GM18519 (cell line): ENCODE measurements around the gene LDLRAD4.
"Not testable (repeated sequence)": the region's sequence is repeated elsewhere in the genome, so short reads cannot be mapped to it uniquely, and the experiment has no call there.

Experiments used
- ATAC-seq: cut with Tn5 transposase; IDR thresholded peaks from one replicate; pipeline ENCODE4 v1.9.1; 2021; ENCODE audit warnings: mild to moderate bottlenecking, moderate library complexity; ENCODE audit not compliant: unreplicated experiment, low FRiP score

LDLRAD4 gene

DNA sequence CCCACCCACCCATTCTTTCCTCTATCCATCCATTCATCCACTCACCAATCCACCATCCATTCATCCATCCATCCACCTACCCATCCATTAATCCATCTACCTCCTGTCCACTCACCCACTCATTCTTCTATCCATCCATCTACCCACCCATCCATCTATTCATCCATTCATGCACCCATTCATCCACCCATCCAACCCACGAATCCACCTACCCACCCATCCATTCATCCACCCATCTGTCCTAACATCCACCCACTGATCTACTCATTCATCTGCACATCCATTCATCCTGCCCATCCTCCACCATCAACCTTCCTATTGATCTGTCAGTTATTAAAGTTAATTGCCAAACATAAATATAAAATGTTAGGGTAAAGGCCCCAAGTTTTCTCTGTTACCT, 25.6 kb downstream of the LDLRAD4 start:
- no peak for ATAC-seq

- ATAC-seq = no peak
These were observed 27.0 kb downstream of the LDLRAD4 start for GRCh38 chr18:13245481-13246000.

- no peak for ATAC-seq
These were observed 27.6 kb downstream of the LDLRAD4 start for GRCh38 chr18:13246121-13246520.

- ATAC-seq = no peak
These were observed 28.0 kb downstream of the LDLRAD4 start for GRCh38 chr18:13246591-13246990.

GRCh38 chr18:13247506-13247905, 28.9 kb downstream of the LDLRAD4 start:
- ATAC-seq = no peak

- ATAC-seq = no peak
These were observed 34.3 kb downstream of the LDLRAD4 start for GRCh38 chr18:13252686-13253410.

DNA sequence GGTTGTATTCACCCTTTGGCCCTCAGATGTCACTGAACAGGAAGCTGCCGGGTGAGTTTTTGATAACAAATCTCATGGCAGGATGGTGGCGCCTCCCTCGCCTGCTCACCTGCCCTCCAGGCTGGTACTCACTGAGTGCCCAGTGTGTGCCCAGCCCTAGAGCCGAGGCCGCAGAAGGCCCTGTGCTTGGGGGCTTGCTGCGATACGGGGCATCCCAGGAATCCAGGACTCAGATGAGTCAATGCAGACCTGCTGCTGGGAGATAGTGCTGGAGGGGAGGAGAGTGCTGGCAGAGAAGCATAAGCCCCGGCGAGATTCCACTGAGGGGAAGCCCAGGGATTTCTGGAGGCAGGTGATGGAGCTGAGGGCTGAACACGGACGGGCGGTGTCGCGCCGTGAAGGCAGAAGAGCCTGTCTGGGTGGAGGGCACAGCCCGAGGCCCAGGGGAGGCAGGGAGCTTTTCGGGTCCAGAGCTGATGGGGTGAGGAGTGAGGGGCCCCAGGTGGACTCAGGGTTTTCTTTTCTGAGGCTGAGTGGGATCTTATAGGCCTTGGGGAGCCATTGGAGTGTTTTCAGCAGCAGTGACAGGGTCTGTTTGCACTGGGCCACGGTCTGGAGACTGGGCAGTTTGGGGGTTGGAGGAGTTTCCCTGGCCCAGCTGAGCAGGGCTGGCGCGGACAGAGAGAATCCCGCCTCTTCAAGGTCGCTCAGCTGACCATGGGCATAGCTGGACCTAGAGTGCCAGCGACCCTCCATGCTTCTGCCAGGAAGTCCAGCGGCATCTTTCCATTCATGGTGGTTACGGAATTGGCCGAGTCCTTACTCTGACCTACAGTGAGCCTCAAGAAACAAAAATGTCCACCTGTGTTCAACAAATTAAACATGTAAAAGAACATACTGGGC, 35.5 kb downstream of the LDLRAD4 start:
- ATAC-seq = no peak

DNA sequence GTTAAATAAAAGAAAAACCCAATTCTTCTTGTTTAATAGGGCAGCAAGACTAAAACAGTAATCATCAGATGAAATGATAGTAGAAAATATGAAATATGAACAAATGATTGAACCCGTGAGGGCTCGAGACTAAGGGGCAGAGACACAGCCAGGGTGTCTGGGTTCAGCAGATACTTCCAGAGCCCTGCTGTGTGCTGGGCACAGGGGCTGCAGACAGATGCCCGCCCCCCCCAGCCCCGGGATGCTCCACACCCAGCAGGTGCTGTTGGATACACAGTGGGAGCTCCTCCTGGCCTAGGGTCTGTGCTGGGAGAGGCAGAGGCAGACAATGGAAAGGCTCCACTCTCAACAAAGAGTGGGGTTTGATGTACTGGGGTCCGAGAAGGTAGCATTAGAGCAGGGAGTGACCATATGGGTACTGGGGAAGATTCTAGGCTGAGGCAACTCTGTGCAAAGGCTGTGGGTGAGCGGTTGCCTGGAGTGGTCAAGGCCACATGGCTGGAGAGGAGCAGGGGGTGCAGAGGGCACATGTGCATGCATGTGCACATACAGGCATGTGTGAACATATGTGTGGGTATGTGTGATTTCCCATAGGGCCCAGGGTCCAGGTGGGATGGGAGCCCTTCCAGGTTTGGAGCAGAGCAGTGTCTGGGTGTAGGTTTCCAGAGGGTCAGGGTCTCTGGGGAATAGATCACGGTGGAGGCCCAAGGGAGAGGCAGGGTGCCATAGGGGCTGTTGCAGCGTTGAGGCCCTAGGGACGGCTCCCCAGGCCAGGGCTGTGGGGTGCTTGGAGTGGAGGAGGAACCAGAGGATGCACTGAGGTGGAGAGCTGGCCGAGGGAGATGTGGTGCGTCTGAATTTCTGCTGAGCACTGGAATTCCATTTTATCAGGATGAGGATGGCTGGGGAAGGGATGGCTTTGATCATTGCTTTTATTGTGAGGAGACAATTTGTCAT, 36.7 kb downstream of the LDLRAD4 start:
- ATAC-seq = no peak

DNA sequence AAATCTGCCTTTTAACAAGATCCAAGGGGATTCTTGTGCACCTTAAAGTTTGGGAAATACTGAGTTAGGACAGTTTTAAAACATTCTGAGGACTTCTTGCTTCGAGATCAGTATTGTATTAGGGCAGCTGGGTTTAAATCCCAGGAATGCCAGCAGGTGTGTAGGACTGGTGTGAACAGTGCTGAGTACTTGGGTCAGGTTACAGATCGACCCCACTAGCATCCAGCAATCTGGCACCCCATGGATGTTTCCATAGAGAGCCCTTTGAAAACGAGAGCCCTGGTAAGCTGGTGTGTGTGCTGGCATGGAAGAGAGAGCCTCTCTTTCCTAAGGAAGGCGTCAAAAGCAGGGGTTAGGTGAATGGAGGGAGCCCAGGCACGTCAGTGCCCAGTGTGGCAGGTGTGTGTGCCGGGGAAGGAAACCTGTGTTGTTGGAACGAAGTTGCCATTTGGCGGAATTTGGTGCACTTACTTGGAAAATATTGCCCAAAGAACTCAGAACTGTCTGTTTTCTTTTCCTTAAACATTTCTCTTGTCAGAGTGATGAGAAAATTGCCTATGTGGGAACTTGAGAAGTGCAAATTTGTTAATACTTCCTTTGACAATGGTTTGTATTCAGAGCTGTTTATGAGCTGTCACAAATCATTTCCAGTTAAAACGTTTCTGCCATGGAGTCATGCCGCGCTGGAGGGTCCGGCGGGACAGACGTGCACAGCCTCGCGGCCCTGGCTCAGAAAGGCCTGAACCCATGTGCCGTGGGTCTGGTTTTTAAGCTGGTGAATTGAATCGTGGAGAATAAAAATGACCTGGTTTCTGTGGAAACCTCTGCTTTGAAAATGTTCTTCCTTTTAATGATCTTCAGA, 38.1 kb downstream of the LDLRAD4 start:
- no peak for ATAC-seq

DNA sequence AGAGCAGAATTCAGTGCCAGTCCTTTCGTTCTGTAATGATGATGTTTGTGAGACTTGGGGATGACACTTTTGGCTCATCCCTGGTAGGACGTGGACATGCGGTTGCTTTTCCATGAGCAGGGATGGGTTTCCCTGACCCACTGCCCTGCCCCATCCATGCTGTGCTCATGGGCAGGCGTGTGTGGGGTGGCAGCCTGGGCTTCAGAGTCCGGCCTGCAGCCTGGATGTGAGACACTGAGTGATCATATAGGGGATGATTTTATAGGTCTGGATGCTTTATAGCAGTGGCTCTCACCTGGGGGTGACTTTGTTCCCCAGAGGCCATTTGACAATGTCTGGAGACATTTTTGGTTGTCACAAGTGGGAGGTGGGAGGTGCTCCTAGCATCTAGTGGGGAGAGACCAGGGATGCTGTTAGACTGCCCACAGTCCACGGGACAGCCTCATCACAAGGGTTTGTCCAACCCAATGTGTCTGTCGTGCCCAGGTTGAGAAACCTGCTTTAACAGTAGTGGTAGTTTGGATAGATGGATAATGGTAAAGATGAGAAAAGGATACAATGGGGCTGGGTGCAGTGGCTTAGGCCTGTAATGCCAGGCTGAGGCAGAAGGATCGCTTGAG, 38.9 kb downstream of the LDLRAD4 start:
- ATAC-seq = no peak

DNA sequence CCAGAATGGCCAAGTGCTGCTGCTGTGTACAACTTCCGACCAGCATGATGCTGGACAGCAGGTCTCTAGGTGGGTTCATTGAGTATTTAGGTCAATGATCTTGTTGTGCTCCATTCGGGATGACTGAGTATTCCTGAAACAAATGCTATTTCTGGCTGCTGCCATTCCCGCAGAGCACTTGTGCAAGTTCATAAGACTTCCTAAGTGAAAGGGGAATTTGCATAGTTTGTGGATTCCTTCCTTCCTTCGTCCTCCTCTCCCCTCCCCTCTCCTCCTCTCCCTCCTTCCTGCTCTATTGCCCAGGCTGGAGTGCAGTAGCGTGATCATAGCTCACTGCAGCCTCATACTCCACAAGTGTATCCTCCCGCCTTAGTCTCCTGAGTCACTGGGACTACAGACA, 40.4 kb downstream of the LDLRAD4 start:
- no peak for ATAC-seq

- ATAC-seq = no peak
These were observed 41.1 kb downstream of the LDLRAD4 start for GRCh38 chr18:13259701-13260100.

DNA sequence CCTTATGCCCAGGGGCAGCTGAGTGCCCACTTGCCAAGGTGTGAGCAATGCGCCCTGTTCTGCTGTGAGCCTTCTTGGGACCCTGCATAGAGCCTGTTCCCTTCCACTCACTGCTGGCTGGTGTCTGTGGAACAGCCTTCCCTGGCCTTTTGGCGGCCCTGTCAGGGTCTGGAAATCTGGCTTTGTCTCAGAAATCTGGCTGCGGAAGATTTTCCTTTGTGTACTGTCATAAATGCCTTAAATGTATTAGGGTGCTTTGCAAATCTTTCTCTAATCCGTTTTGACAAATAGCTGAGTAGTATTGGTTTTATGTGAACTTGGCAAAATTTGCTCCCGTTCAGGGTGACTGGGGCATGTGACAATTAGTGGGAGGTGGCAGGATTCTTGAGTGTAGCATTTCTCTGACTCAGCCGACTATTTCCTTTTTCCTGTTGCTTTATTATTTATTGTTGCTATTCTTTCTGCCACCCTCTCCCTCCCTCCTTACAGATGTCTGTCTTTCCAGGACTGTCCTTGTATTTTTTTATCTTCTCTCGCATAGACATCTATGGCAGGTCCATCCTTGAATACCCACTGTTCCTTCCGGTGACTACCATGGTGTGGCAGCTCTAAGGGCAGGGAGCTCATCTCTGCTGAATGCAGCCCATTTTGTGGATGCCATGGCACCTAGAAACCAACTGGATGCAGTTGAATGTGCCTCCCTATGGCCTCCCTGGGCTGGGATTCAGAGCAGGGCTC, 41.8 kb downstream of the LDLRAD4 start:
- ATAC-seq = no peak

DNA sequence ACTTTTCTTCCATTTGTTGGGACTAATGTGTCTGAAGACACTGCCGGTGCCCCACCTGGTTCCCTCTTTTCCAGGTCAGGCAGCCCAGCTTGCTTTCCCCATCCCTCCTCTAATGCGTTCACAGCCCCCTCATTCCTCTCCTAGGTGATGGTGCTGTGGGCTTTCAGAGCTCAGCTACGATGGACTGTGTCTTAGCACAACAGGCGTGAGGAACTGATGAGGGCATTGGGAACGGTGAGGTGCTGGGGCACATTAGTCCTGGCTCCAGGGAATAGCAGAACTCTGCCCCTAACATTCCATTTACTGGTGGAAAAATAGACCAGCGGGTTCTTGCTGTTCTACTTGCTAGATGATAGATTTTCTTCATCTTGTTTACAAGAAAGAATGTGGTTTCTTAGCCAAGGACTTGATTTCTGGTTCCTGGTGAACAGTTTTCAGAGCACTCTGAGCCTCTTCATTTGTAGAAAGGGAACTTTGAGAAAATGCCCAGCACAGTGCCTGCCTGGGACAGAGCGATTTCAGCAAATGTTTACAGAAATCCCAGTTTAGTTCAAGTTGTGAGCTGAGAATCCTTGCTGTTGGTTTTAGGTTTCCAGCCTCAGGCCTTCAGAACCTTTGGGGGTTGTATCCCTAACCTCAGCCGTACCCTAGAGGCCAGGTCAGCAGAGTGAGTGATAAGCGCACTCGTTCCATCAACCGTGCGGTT, 42.5 kb downstream of the LDLRAD4 start:
- ATAC-seq = no peak

- no peak for ATAC-seq
These were observed 43.2 kb downstream of the LDLRAD4 start for GRCh38 chr18:13261661-13262357.

GRCh38 chr18:13262358-13262680, 43.8 kb downstream of the LDLRAD4 start:
- ATAC-seq = not testable (repeated sequence)
